Nucleus accumbens (tissue), 56 donors: ENCODE results near the gene STK11IP.

Experiments
- DNase-seq, 56 donors: peaks; one replicate each; lab custom pipeline; 2025; lab: John Stamatoyannopoulos, UW

Gene STK11IP

GRCh38 chr2:219612577-219613286 lies 15.1 kb downstream of the STK11IP start:
- DNase-seq: no peak

GRCh38 chr2:219613461-219614070 lies 15.9 kb downstream of the STK11IP start:
- no peak for DNase-seq

GRCh38 chr2:219614076-219614860 lies 16.6 kb downstream of the STK11IP start:
- DNase-seq: no peak

DNA sequence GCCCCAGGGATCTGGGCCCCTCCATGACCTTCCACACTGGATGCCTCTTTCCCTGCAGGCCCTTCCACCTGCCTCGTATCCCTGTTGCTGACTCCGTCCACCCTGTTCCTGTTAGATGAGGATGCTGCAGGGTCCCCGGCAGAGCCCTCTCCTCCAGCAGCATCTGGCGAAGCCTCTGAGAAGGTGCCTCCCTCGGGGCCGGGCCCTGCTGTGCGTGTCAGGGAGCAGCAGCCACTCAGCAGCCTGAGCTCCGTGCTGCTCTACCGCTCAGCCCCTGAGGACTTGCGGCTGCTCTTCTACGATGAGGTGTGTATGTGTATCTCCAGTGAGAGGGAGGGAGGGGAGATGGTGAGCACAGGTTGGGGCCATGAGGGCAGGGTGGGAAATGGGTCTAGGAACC lies 17.4 kb downstream of the STK11IP start:
- DNase-seq: no peak

GRCh38 chr2:219615894-219616293 lies 18.2 kb downstream of the STK11IP start:
- no peak for DNase-seq

- no peak for DNase-seq
Measured at GRCh38 chr2:219616550-219616949, 18.9 kb downstream of the STK11IP start.

DNA sequence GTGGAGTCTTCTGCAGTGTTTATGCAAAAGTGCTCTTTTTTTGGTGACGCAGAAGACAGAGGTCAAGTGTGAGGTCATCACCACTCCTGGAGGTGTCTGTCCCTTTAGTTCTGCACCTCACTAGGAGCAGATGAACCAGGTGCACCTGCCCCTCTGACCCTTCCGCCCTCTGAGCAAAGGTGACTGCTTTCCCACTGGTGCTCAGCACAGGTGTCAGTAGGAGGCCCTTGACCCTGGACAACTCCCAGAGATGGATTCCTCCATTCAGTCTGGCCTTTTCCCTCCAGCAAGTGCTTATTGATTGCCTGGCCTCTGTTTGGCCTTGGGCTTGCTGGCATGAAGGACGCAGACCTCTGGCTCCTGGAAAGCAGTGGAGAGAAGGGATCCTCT lies 21.1 kb downstream of the STK11IP start:
- no peak for DNase-seq

DNA sequence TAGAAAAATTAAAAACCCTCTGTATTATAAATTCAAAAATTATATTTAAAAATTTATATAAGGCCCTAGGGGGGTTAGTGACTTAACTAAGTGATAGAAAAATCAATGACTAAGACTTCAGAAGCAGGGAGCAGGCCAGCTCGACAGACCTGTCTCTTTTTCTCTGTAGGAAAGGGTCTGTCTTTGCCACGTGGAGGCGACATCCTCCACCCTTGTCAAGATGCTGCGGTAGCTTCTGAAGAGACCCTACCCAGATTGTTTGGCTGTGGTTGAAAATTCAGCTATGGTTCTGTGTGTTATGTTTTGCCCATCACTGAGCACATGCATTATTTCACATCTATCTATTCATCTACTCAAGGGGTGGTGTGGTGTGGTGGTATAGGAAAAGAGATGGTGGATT lies 21.6 kb downstream of the STK11IP start:
- no peak for DNase-seq

DNA sequence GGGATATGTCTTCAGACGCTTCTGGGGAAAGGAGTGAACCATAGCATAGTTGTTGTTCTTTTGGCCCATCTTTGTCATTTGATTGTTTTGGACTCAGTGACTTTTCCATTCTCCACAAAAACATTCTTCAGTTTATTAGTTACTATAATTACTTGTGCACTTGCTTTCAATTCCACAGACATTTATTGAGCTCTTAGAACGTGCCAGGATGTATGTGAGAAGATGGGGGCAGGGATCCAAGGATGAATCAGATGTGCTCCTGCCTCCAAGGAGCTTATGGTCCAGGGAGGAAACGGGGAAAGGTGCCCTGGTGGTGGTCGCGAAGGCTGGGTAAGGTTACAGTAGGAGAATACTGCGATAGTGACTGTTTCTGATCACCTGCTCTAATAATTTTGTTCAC lies 22.9 kb downstream of the STK11IP start:
- DNase-seq: no peak

DNA sequence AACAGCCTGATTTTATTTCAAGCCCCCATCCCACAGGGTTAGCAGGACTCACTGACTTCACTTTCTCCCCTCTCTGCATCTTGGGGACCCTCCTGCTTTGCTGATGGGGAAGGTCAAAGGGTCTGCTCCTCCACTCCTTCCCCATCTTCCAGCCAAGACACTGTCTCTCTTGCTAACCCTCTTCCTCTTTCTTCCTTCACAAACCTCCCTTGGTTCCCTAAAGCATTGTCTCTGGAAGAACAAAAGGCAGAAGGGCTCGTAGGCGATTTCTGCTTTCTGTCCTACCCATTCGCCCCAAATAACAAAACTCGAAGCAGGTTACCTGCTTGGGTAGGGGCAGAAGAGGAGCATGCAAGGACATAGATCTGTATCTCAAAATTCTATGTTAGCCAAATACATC lies 24.3 kb downstream of the STK11IP start:
- no peak for DNase-seq

DNA sequence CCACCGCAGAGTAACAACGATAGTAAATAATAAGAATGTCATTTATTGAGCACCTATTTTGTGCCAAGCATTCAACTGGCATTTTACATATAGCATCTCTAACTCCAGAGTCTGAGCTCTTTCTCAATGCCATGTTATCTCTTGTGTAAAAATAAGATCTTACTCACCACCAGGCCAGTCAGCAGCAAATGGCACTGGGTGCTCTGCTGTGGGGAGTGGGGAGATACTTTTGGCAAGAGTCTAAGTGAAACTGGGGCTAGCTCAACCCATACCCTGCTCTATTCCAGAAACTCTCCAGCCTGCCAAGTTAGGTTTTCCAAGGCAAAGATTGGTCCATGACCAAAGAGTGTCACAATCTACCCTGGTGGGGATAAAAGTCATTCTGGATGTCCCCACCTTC lies 24.8 kb downstream of the STK11IP start:
- no peak for DNase-seq

DNA sequence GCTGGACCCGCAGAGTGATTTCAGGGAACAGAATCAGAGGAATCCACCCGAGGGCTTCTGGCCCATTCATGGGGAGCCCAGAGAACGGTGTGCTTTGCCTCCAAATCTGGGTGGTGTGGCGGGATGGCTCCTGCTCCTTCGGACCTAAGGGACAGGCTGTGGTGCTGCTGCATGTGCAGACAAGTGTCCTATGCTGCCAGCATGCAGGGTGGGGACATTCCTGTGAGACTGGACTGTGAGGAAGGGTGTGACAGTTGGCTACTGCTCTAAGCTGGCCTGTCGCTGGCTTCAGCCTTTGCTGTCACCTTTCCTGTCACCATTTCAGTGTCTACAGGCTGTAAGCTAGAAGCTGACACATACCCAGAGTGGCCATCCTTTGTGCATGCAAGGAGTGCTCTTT lies 26.9 kb downstream of the STK11IP start:
- DNase-seq: no peak

GRCh38 chr2:219625179-219625578 lies 27.5 kb downstream of the STK11IP start:
- DNase-seq: no peak

DNA sequence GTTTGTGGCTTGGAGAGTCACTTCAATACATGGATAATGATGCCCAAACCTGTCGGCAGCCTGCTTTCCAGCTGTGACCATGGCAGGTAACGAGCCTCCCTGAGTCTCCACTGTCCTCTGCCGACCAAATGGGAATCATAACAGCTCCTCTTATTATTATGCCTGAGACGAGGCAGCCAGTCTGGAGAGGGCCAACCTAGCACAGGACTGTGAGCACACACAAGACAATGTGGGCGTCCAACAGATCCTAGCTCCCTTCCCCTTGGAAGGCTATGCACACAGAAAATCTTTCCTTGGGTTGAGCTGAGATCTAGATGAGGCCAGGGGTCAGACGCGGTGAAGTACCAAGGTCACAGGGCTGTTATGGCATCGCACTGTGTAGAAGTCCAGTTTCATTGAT lies 28.9 kb downstream of the STK11IP start:
- DNase-seq: no peak

- DNase-seq: peak in 5 of 56 donors; percentile 11 to 58 (median 19)
Measured at GRCh38 chr2:219627103-219628100, 29.7 kb downstream of the STK11IP start, which contains the start of gene SLC4A3. SLC4A3 (plus strand) TSS chr2:219627630; CDS start chr2:219627993, 363 bp downstream.

GRCh38 chr2:219628235-219628985 lies 30.8 kb downstream of the STK11IP start:
- DNase-seq: no peak

- DNase-seq: no peak
Measured at GRCh38 chr2:219628986-219629901, 31.6 kb downstream of the STK11IP start.

GRCh38 chr2:219629976-219630695 lies 32.5 kb downstream of the STK11IP start:
- DNase-seq: no peak
